ENCODE data around the gene ACVR1B. TPM values are rescaled to one million over a fixed set of nuclear protein-coding genes. Genes with fewer than 3 reads are reported as not detected.

Gene ACVR1B
- total and polyA plus RNA-seq, 9 of the 15 experiments (the other 6 are each of a cell fraction or from before 2014, with no cell fraction given), result 0.97 to 15.1 (median 6.8) TPM

- no peak for TF ChIP-seq ZNF518B (CRISPR knock-in tag; IDR thresholded peaks at IDR 0.05)
- TF ChIP-seq KLF16 (IDR thresholded peaks at IDR 0.05), result peak; percentile 36; the same call in 1 of the 2 replicates
- TF ChIP-seq GABPA (tag; conservative IDR thresholded peaks at IDR 0.05; ENCODE audit: low read depth), result peak; percentile 28; the same call in 1 of the 2 replicates
- 0 out of 2 replicates have a peak, but pooled peaks have one; percentile 8 for TF ChIP-seq RB1 (IDR thresholded peaks at IDR 0.05; ENCODE audit: low read depth)
Observed at GRCh38 chr12:51951843-51952722, 584 bp downstream of the ACVR1B start (continued).

- intact Hi-C loops (cut with micrococcal nuclease) (no loop called here), in situ Hi-C loops (cut with MboI) (no loop called here)
- H3K27ac ChIP-seq (ENCODE audit: extremely low read depth, low read depth, low read length), result no peak overlapping the region
- H3K4me2 ChIP-seq (ENCODE audit: insufficient read depth, low read length), result peak overlapping the region; percentile 86
- ChIA-PET POLR2A (no interaction called here), CTCF (ENCODE audit: low intra/inter-chr PET ratio) (no interaction called here)
- peaks cover 0 to under 1% of the 10 kb centered on the region in 2 experiments; a peak in 1 of 5 replicates for H3K27me3 ChIP-seq (ENCODE audit: control insufficient read depth in 2 of 2, insufficient read depth in 2 of 2, low read length in 2 of 2)
- no peak for ATAC-seq
- BruUV-seq (replicated peaks), result TSS peak; percentile 44
- 51% methylated on average over 8 of the region's 8 CpGs for WGBS (ENCODE audit: insufficient coverage, low coverage, missing lambda C conversion rate)
- H3K9ac ChIP-seq (ENCODE audit: insufficient read depth in 1 of 2, low read depth in 2 of 2, low read length in 2 of 2), result peak overlapping the region; percentile 7 to 47; a peak in 2 of 4 replicates
- H3K36me3 ChIP-seq (ENCODE audit: control insufficient read depth, insufficient read depth, low read length), result no peaks in the 10 kb centered on the region
- DNase-seq (ENCODE audit: extremely low read depth in 1 of 4, low spot score in 3 of 4), result no peak
- H3K4me1 ChIP-seq (replicated peaks in 1 of 2; ENCODE audit: control insufficient read depth in 2 of 2, insufficient read depth in 2 of 2, low read length in 2 of 2), result peaks cover 16 to 30% of the 10 kb centered on the region in 2 experiments
- no peak for FAIRE-seq
- H3K79me2 ChIP-seq (ENCODE audit: control insufficient read depth, insufficient read depth, low read length), result peaks cover 48% of the 10 kb centered on the region
- no peaks in the 10 kb centered on the region for H3K9me3 ChIP-seq (replicated peaks; ENCODE audit: control insufficient read depth, insufficient read depth, low read depth, low read length)
- H3K4me3 ChIP-seq, result peak overlapping the region; percentile 2; the same call in 1 of the 2 replicates
- no peaks in the 10 kb centered on the region for H3K9me1 ChIP-seq (ENCODE audit: control insufficient read depth, insufficient read depth, low read length)
- H2AFZ ChIP-seq (ENCODE audit: low read depth, low read length), result no peak overlapping the region
- peaks cover 9% of the 10 kb centered on the region; the same call in 1 of the 2 replicates for H4K20me1 ChIP-seq (replicated peaks; ENCODE audit: control insufficient read depth, insufficient read depth, low read length)
- TF ChIP-seq NFIC (IDR thresholded peaks at IDR 0.05) (no peak), ZBTB11 (CRISPR knock-in tag; IDR thresholded peaks at IDR 0.05) (no peak), EP400 (IDR thresholded peaks at IDR 0.05) (no peak), ZBTB49 (CRISPR knock-in tag; IDR thresholded peaks at IDR 0.05; ENCODE audit: borderline replicate concordance) (no peak), SRSF9 (IDR thresholded peaks at IDR 0.05; ENCODE audit: borderline replicate concordance, low read depth, low read length) (no peak)
Observed at GRCh38 chr12:51953089-51953488, 1.6 kb downstream of the ACVR1B start.
